ENCODE data around the gene EIF4G3.

EIF4G3 gene

DNA sequence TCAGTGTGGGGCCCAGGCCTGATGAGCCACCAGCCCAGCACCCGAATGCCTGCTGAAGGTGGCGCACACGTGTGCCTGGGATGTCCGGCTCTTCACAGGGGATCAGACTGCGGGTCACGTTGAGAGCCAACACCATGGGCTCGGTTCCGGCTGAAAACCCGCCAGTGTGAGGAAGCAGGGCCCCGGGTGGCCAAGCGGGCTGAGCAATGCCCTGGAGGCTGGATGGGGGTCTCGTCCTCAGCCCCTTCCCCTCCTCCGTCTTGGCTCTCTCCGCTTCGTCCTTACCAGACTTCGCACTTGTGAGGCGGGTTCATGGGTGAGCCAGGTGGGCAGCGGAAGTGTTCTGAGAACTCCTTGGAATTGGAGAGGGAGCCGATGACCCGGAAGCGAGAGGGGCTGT lies 43.0 kb upstream of the EIF4G3 start:
- Histone ChIP-seq H3K9me2 (ENCODE audit: low read depth, low read length) (no peaks in the 10 kb centered on the region), H3K27ac (ENCODE audit: low read depth, low read length, poor library complexity, severe bottlenecking) (no peak overlapping the region), H3K79me2 (ENCODE audit: insufficient read depth, low read length) (no peaks in the 10 kb centered on the region), H4K20me1 (ENCODE audit: insufficient read depth, low read length) (no peaks in the 10 kb centered on the region), H3K9me3 (ENCODE audit: low read length) (no peaks in the 10 kb centered on the region), H2AFZ (ENCODE audit: low read length) (no peak overlapping the region), H3K36me3 (ENCODE audit: insufficient read depth, low read length) (peaks cover 17% of the 10 kb centered on the region), H3K27me3 (ENCODE audit: insufficient read depth, low read length) (no peaks in the 10 kb centered on the region), H3K4me1 (ENCODE audit: insufficient read depth, low read length, severe bottlenecking) (no peaks in the 10 kb centered on the region), H3K9ac (ENCODE audit: low read length) (no peak overlapping the region), H3K4me3 (ENCODE audit: low read depth, low read length, poor library complexity, severe bottlenecking) (no peak overlapping the region), H3F3A (ENCODE audit: insufficient read depth, low read length) (no peaks in the 10 kb centered on the region), H3K4me2 (ENCODE audit: low read length) (no peak overlapping the region)
- TF ChIP-seq, protein P1, sequence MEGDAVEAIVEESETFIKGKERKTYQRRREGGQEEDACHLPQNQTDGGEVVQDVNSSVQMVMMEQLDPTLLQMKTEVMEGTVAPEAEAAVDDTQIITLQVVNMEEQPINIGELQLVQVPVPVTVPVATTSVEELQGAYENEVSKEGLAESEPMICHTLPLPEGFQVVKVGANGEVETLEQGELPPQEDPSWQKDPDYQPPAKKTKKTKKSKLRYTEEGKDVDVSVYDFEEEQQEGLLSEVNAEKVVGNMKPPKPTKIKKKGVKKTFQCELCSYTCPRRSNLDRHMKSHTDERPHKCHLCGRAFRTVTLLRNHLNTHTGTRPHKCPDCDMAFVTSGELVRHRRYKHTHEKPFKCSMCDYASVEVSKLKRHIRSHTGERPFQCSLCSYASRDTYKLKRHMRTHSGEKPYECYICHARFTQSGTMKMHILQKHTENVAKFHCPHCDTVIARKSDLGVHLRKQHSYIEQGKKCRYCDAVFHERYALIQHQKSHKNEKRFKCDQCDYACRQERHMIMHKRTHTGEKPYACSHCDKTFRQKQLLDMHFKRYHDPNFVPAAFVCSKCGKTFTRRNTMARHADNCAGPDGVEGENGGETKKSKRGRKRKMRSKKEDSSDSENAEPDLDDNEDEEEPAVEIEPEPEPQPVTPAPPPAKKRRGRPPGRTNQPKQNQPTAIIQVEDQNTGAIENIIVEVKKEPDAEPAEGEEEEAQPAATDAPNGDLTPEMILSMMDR (IDR thresholded peaks at IDR 0.05; ENCODE audit: low read length), result no peak
- no peak for TF ChIP-seq EZH2 (IDR thresholded peaks at IDR 0.05; ENCODE audit: borderline replicate concordance, low read length)

DNA sequence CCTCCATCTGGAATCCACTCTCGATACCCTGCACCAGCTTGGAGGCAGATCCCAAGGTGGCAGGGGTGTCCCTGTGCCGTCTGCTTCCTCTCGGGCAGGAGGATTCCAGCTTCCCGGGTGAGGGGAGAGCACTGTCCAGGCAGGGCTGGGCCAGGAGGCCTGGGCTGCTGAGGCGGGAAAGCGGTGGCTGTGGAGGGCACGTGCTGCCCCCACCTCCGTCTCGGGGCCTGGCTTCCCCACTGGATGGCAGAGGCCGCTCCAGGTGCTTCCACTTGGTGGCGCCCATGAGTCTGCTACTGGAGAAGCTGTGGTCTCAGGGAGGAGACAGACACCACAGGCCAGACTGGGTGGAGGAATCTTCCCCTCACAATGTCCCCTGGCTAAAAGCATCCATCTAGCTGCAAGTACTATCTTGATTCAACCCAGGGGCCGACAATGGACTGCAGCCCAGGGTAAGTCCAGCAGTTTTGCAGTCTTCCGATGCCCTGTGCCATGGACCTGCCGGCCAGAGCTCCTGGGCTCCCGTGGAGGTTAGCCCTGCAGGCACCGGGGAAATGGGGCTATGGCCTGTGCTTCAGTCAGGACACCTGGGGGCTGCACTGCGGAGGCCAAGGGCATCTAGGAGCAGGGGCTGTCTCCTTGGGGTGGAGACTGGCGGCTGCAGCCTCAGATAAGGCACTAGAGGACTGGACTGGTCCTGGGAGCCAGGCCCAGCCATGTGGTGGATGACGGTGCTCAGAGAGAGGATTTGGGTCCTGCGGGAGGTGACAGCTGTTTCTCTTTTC lies 41.3 kb upstream of the EIF4G3 start:
- Histone ChIP-seq H3K4me1 (ENCODE audit: insufficient read depth, low read length, severe bottlenecking) (no peaks in the 10 kb centered on the region), H2AFZ (ENCODE audit: low read length) (no peak overlapping the region), H4K20me1 (ENCODE audit: insufficient read depth, low read length) (no peaks in the 10 kb centered on the region), H3K9me3 (ENCODE audit: low read length) (no peaks in the 10 kb centered on the region), H3K4me3 (ENCODE audit: low read depth, low read length, poor library complexity, severe bottlenecking) (no peak overlapping the region), H3K27me3 (ENCODE audit: insufficient read depth, low read length) (no peaks in the 10 kb centered on the region), H3K9ac (ENCODE audit: low read length) (no peak overlapping the region), H3K9me2 (ENCODE audit: low read depth, low read length) (no peaks in the 10 kb centered on the region), H3K4me2 (ENCODE audit: low read length) (no peak overlapping the region), H3K27ac (ENCODE audit: low read depth, low read length, poor library complexity, severe bottlenecking) (no peak overlapping the region), H3F3A (ENCODE audit: insufficient read depth, low read length) (no peaks in the 10 kb centered on the region), H3K36me3 (ENCODE audit: insufficient read depth, low read length) (peaks cover 17% of the 10 kb centered on the region), H3K79me2 (ENCODE audit: insufficient read depth, low read length) (no peaks in the 10 kb centered on the region)
- TF ChIP-seq, protein P1 (IDR thresholded peaks at IDR 0.05; ENCODE audit: low read length), result peak; percentile 56; the same call in 1 of the 2 replicates
- TF ChIP-seq EZH2 (IDR thresholded peaks at IDR 0.05; ENCODE audit: borderline replicate concordance, low read length), result no peak

DNA sequence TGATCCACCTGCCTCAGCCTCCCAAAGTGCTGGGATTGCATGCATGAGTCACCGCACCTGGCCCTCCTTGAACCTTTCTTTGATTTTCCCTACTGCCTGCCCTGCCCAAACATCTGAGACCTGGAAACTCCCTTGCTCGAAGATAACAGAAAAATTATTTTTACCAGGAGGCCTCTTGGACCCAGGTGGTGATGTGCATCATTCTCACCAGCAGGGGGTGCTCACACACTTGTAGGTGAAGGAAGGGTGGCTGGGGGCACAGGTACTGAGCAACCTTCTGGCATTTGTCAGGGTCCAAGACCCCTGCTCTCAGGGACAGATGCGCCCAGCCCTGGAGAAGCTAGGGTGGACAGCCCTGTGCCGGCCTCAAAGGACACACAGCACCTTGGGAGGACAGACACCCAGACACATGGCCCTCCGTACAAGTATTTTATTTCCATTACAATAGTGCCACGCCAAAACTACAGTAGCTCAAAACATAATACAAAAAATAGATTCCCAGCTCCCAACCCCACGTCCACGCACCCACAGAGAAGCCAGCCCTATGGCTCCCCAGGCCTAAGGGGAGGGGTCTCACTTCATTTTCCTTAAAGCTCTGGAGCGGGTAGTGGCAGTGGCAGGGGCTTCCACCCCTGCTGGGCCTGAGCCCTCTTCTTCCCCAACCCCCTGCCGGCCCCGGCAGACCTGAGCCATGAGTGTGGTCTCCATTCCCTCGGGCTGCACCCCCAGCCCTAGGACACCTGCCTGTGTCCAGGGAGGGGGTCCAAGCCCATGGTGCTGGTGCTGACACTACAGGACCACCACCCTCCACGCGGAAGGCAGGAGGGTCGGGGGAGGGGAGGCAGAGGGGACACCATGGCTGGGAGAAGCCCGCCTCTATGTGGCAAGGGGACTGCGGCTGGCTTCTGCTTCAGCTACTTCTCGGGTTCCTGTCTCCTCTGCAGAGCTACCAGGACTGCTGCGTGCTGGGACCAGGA lies 40.4 kb upstream of the EIF4G3 start:
- H3K79me2 ChIP-seq (ENCODE audit: insufficient read depth, low read length), result no peaks in the 10 kb centered on the region

More for the DNA sequence above, 40.4 kb upstream of the EIF4G3 start:
- Histone ChIP-seq H3K9ac (ENCODE audit: low read length) (no peak overlapping the region), H3K9me3 (ENCODE audit: low read length) (no peaks in the 10 kb centered on the region), H3K4me2 (ENCODE audit: low read length) (no peak overlapping the region), H3F3A (ENCODE audit: insufficient read depth, low read length) (no peaks in the 10 kb centered on the region), H3K4me3 (ENCODE audit: low read depth, low read length, poor library complexity, severe bottlenecking) (no peak overlapping the region), H2AFZ (ENCODE audit: low read length) (no peak overlapping the region), H3K36me3 (ENCODE audit: insufficient read depth, low read length) (peaks cover 17% of the 10 kb centered on the region), H3K27ac (ENCODE audit: low read depth, low read length, poor library complexity, severe bottlenecking) (no peak overlapping the region), H3K4me1 (ENCODE audit: insufficient read depth, low read length, severe bottlenecking) (no peaks in the 10 kb centered on the region), H3K9me2 (ENCODE audit: low read depth, low read length) (no peaks in the 10 kb centered on the region), H3K27me3 (ENCODE audit: insufficient read depth, low read length) (no peaks in the 10 kb centered on the region), H4K20me1 (ENCODE audit: insufficient read depth, low read length) (no peaks in the 10 kb centered on the region)
- no peak for TF ChIP-seq EZH2 (IDR thresholded peaks at IDR 0.05; ENCODE audit: borderline replicate concordance, low read length)
- TF ChIP-seq, protein P1 (IDR thresholded peaks at IDR 0.05; ENCODE audit: low read length), result peak; percentile 90

All from OCI-LY1 (cell line).